ENCODE data around the gene CNBD2. TPM values are rescaled to one million over a fixed set of nuclear protein-coding genes. Genes with fewer than 3 reads are reported as not detected.
"Not testable (repeated sequence)": the region's sequence is repeated elsewhere in the genome, so short reads cannot be mapped to it uniquely, and the experiment has no call there.

Gene CNBD2
- total RNA-seq, 3 donors from 2014 or later, result 3.7 to 6.2 (median 4.4) TPM

GRCh38 chr20:36043441-36043840 is 75.1 kb downstream of the CNBD2 start:
- ATAC-seq (no peak), DNase-seq (no peak)
- intact Hi-C loops (cut with DNase I, micrococcal nuclease), result no loop called here
- Histone ChIP-seq H3K4me3 (no peak overlapping the region), H3K4me1 (ENCODE audit: low read depth) (peaks cover 11% of the 10 kb centered on the region), H3K9me3 (no peaks in the 10 kb centered on the region), H3K36me3 (ENCODE audit: low read depth) (no peaks in the 10 kb centered on the region)
- no peak for TF ChIP-seq CTCF (IDR thresholded peaks at IDR 0.05)

GRCh38 chr20:36043892-36044515 is 75.6 kb downstream of the CNBD2 start:
- Histone ChIP-seq H3K36me3 (ENCODE audit: low read depth) (no peaks in the 10 kb centered on the region), H3K9me3 (no peaks in the 10 kb centered on the region), H3K4me3 (no peak overlapping the region), H3K4me1 (ENCODE audit: low read depth) (peaks cover 11% of the 10 kb centered on the region)
- no peak for TF ChIP-seq CTCF (IDR thresholded peaks at IDR 0.05)
- ATAC-seq (no peak), DNase-seq (no peak)
- intact Hi-C loops (cut with DNase I, micrococcal nuclease), result no loop called here

- no peak for TF ChIP-seq CTCF (IDR thresholded peaks at IDR 0.05)
- Histone ChIP-seq H3K9me3 (no peaks in the 10 kb centered on the region), H3K4me1 (ENCODE audit: low read depth) (peaks cover 11% of the 10 kb centered on the region), H3K36me3 (ENCODE audit: low read depth) (no peaks in the 10 kb centered on the region), H3K4me3 (no peak overlapping the region)
- DNase-seq (no peak), ATAC-seq (no peak)
- intact Hi-C loops (cut with DNase I, micrococcal nuclease), result no loop called here
Observed at GRCh38 chr20:36045373-36045714, 77.0 kb downstream of the CNBD2 start.

- H3K4me1 ChIP-seq (ENCODE audit: low read depth), result peaks cover 12% of the 10 kb centered on the region
- H3K36me3 ChIP-seq (ENCODE audit: low read depth); ATAC-seq; H3K9me3 ChIP-seq; intact Hi-C loops (cut with DNase I, micrococcal nuclease); DNase-seq; H3K4me3 ChIP-seq: not testable (repeated sequence)
Observed at GRCh38 chr20:36046073-36046798, 77.8 kb downstream of the CNBD2 start.

GRCh38 chr20:36049408-36049807 is 81.0 kb downstream of the CNBD2 start:
- intact Hi-C loops (cut with DNase I, micrococcal nuclease); DNase-seq; H3K9me3 ChIP-seq; ATAC-seq; H3K36me3 ChIP-seq (ENCODE audit: low read depth); H3K4me3 ChIP-seq: not testable (repeated sequence)
- peaks cover 14% of the 10 kb centered on the region for H3K4me1 ChIP-seq (ENCODE audit: low read depth)

GRCh38 chr20:36050436-36051317 is 82.3 kb downstream of the CNBD2 start:
- ATAC-seq, result peak; percentile 99
- H3K4me3 ChIP-seq, result peak overlapping the region; percentile 96
- intact Hi-C loops (cut with DNase I, micrococcal nuclease), result no loop called here
- no peak for TF ChIP-seq CTCF (IDR thresholded peaks at IDR 0.05)
- H3K36me3 ChIP-seq (ENCODE audit: low read depth), result no peaks in the 10 kb centered on the region
- peak; percentile 94 to 96 (median 96) for DNase-seq
- H3K4me1 ChIP-seq (ENCODE audit: low read depth), result peaks cover 14% of the 10 kb centered on the region
- H3K9me3 ChIP-seq, result no peaks in the 10 kb centered on the region

All from mucosa of descending colon (tissue), 3 donors.